ENCODE measurements around the gene SLC26A9. TPM values are rescaled to one million over a fixed set of nuclear protein-coding genes. Genes with fewer than 3 reads are reported as not detected.

SLC26A9 gene
- total and polyA plus RNA-seq, 2 experiments from 2014 or later = not detected

DNA sequence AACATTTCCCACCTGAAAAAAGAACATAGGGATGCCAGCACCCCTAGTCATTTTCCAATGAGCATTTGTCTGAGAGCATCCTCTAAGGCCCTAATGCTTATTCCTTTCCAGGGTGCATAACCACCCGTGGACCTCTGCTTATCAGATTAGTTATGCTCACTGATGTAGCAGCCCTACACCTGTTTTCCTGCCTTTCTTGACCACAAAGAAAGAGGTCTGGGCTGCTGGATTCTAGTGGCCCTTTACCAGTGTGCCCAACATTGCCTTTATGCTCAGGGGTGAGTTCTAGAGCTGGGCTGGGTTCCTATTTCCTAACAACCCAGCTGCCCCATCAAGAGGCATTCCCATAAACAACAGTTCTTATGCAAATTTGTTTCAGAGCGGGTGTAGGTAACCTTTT lies 73.0 kb downstream of the SLC26A9 start:
- Histone ChIP-seq H3K9me3 (ENCODE audit: low read depth) (no peaks in the 10 kb centered on the region), H3K9ac (no peak overlapping the region), H3K4me2 (ENCODE audit: unreplicated experiment) (no peak overlapping the region), H3K27me3 (replicated peaks; ENCODE audit: insufficient read depth) (peaks cover 22% of the 10 kb centered on the region), H3K27ac (no peak overlapping the region), H3K36me3 (ENCODE audit: low read depth) (no peaks in the 10 kb centered on the region), H3F3A (ENCODE audit: insufficient read depth) (no peaks in the 10 kb centered on the region), H4K20me1 (ENCODE audit: insufficient read depth) (no peaks in the 10 kb centered on the region), H3K79me2 (ENCODE audit: insufficient read depth) (no peaks in the 10 kb centered on the region), H2AFZ (no peak overlapping the region), H3K4me1 (ENCODE audit: insufficient read depth) (no peaks in the 10 kb centered on the region), H3K9me2 (ENCODE audit: insufficient read depth) (no peaks in the 10 kb centered on the region), H3K4me3 (no peak overlapping the region)
- in situ Hi-C loops (cut with MboI) = no loop called here
- 44 to 48% methylated on average over 2 of the region's 2 CpGs for WGBS, 2 experiments (ENCODE audit: low coverage in 1 of 2, low lambda C conversion rate in 2 of 2, missing lambda C conversion rate in 2 of 2)
- no peak for DNase-seq
- no peak for TF ChIP-seq EZH2 (IDR thresholded peaks at IDR 0.05; ENCODE audit: insufficient read depth, poor library complexity, severe bottlenecking)
- TF ChIP-seq EZH2phosphoT487 (IDR thresholded peaks at IDR 0.05; ENCODE audit: insufficient read depth, low read depth) = no peak

Other genes starting within 250 kb of the SLC26A9 start
- gene NUCKS1, start 193.3 kb downstream of the SLC26A9 start, total RNA-seq (2014; rRNA removed; shearing (Covaris generic)) = 122 and 125 TPM in 2 replicates
- gene NUCKS1, start 193.3 kb downstream of the SLC26A9 start, polyA plus RNA-seq (2016; fragmentation: Nextera tagmentation; extraction: Ambion mirVana) = 69.2 and 69.9 TPM in 2 replicates
- 12.1 and 16.8 TPM in 2 replicates for gene RAB29, start 168.0 kb downstream of the SLC26A9 start, total RNA-seq (2014; rRNA removed; shearing (Covaris generic))
- 18.0 and 18.1 TPM in 2 replicates for gene RAB29, start 168.0 kb downstream of the SLC26A9 start, polyA plus RNA-seq (2016; fragmentation: Nextera tagmentation; extraction: Ambion mirVana)
- gene SLC41A1, start 130.3 kb downstream of the SLC26A9 start, total RNA-seq (2014; rRNA removed; shearing (Covaris generic)) = 22.4 and 24.4 TPM in 2 replicates
- gene SLC41A1, start 130.3 kb downstream of the SLC26A9 start, polyA plus RNA-seq (2016; fragmentation: Nextera tagmentation; extraction: Ambion mirVana) = 21.3 and 22.7 TPM in 2 replicates
- gene PM20D1, start 93.3 kb downstream of the SLC26A9 start, total RNA-seq (2014; rRNA removed; shearing (Covaris generic)) = 0.22 TPM in 1 of 2 replicates, not detected in the other
- 0.11 TPM in 1 of 2 replicates, not detected in the other for gene PM20D1, start 93.3 kb downstream of the SLC26A9 start, polyA plus RNA-seq (2016; fragmentation: Nextera tagmentation; extraction: Ambion mirVana)
- gene RAB7B, start 59.9 kb upstream of the SLC26A9 start, total RNA-seq (2014; rRNA removed; shearing (Covaris generic)) = 2.8 and 7.1 TPM in 2 replicates
- gene RAB7B, start 59.9 kb upstream of the SLC26A9 start, polyA plus RNA-seq (2016; fragmentation: Nextera tagmentation; extraction: Ambion mirVana) = 7.6 and 7.7 TPM in 2 replicates
- not detected in 2 replicates for gene CTSE, start 80.4 kb upstream of the SLC26A9 start, total RNA-seq (2014; rRNA removed; shearing (Covaris generic))
- gene CTSE, start 80.4 kb upstream of the SLC26A9 start, polyA plus RNA-seq (2016; fragmentation: Nextera tagmentation; extraction: Ambion mirVana) = not detected in 2 replicates
- not detected in 2 replicates for gene RHEX, start 109.7 kb upstream of the SLC26A9 start, total RNA-seq (2014; rRNA removed; shearing (Covaris generic))
- gene RHEX, start 109.7 kb upstream of the SLC26A9 start, polyA plus RNA-seq (2016; fragmentation: Nextera tagmentation; extraction: Ambion mirVana) = not detected in 2 replicates
- gene AVPR1B, start 173.9 kb upstream of the SLC26A9 start, total RNA-seq (2014; rRNA removed; shearing (Covaris generic)) = not detected in 2 replicates
- not detected in 2 replicates for gene AVPR1B, start 173.9 kb upstream of the SLC26A9 start, polyA plus RNA-seq (2016; fragmentation: Nextera tagmentation; extraction: Ambion mirVana)